NCI-H226 (cell line): ENCODE measurements around the gene MAN2A1.

ENCODE experiments used
- DNase-seq: peaks from one replicate; pipeline ENCODE4 v3.0.0-alpha.2; 2015

Gene MAN2A1

DNA sequence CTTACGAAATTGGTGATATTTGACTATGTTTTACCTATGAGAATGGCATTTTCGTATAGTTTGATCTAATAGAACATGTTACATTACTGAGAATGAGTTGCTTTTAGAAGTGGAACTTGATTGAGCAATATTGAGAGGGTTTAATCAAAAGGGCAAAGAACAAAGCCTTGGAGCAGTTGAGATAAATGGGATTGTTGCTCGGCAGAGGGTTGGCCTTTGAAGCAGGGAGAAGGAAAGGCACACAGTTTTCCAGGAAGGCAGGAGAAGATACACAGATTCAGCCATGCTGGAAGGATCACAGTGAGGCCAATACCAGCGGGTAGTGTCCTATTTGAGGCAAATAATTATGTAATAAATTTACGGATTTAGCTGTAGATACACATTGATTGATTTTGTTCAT lies 19.5 kb downstream of the MAN2A1 start:
- DNase-seq: no peak

DNA sequence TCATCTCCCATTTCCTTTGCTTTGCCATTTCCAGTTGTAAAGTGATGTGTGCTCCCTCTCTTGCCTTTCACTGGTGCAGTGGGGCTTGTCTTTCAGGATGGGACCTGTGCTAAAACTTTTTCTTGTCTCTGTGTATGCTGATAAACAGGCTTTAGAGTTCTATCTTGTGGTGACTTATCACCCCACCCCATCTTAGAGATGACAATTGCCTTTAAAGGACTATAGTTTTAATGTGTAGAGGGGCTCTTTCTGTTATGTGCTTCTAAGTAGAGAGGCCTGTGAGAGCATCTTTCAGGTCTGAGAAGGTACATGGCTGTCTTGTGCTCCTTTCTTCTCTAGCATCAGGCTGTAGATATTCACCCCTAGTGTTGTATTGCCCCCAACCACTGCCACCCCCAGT lies 21.9 kb downstream of the MAN2A1 start:
- DNase-seq: no peak

DNA sequence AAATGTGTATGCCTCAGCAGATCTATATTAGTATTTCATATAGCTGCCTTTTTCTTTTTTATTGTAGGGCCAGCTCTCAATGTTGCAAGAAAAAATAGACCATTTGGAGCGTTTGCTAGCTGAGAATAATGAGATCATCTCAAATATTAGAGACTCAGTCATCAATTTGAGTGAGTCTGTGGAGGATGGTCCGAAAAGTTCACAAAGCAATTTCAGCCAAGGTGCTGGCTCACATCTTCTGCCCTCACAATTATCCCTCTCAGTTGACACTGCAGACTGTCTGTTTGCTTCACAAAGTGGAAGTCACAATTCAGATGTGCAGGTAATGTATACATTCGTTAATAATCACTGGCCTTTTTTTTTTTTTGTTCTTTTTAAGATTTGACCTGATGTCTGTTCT lies 23.7 kb downstream of the MAN2A1 start:
- no peak for DNase-seq

DNA sequence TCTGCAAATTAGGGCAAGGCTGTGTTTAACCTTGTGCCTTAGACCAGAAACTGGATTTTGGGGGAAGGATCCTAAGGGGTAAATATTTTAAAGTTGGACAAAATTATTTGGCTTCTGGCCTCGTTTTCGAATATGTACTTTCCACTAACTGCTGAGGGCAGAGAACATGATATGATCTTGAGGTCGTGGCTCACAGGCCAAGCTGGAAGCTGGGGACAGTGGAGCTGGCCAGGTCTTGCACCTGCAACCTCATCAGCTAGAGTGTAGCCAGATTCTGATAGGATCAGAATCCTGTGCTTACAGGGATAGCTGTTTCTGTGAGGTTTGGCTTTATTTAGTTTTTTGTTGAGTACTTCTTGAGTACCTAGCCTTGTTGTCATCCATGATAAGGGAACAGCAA lies 24.9 kb downstream of the MAN2A1 start:
- DNase-seq: no peak

DNA sequence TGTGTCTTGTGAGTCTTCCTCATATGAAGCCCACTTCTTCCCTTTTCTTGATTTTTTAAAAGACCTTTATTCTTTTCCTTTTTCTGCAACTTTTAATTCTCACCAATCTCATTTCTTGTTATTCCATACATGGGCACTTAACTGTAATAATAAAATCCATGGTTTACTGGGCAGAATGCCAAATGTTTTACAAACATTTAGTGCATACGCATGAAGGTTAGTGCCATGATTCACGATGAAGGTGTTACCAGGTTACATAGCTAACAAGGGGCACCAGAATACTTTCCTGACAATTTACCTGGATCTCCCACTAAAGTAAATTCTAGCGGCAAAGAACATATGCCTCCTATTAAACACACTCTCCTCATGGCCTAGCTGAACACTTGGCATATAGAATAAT lies 28.5 kb downstream of the MAN2A1 start:
- no peak for DNase-seq

DNA sequence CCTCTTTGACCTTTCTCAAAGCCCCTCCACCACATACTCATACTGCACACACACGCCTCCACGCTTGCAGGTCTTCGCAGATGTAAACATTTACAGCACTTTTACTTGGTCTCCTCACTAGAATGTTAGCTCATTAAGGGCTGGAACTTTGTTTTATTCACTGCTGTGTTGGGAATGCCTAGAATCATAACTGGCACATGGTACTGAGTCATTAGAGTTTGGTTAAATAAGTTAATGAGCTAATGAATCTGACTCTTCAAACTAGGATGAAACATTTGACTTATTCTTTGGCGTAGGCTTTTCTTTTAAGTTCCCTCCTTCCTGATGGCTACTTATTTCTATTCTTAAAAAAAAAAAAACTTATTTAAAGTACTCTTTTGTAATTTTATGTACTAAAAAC lies 28.9 kb downstream of the MAN2A1 start:
- no peak for DNase-seq

DNA sequence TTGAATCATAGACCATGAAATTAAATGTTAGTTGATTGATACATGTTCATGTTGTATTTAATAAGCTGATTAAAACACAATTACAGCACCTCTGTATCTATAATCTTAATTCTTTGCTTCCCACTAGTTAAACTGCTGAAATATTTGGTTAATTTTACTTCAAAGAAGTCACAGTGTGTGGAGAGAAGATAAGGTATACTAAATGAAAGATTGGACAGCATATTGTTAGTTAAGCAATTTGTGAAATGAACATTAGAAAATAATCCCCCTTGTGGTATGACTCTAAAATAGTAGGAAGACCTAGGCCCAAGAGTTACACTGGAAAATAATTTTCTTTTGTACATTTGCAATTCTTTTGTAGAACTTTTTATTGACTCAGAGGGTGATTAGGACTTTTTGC lies 30.3 kb downstream of the MAN2A1 start:
- DNase-seq: no peak

DNA sequence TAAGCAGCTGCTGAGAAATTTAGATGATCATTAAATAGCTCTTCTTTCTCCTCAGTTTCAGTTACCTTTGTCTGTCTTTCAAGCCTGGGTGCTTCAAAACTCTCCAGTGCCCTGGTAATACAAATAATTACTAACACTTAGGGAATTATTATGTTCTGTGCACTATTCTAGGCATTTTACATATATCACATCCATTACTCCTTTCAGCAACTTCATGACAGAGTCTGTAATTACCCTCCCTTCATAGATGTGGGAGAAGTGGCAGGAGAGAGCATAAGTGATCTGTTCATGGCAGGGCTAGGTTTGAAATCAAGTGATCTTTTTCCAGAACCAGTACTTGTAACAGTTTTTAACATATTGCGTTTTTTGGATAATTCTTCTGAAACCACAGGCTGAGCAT lies 32.0 kb downstream of the MAN2A1 start:
- DNase-seq: no peak

DNA sequence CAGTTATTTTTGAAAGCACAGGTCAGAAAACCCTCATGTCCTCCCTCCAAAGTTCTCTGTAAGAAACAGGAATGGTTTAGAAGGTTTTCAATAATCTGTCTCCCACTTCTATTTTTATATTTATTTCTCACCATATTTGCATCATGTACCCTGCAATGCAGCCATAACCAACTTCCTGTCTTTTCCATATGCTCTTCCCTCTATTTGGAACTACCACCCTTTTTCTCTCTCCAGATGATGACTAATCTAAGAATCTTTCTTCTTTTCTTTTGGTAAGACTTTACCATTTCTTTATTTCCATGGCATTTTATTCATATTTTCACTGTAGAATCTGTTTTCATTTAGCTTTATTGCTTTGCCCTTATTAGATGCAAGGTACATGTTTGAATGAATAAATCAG lies 33.9 kb downstream of the MAN2A1 start:
- DNase-seq: no peak

DNA sequence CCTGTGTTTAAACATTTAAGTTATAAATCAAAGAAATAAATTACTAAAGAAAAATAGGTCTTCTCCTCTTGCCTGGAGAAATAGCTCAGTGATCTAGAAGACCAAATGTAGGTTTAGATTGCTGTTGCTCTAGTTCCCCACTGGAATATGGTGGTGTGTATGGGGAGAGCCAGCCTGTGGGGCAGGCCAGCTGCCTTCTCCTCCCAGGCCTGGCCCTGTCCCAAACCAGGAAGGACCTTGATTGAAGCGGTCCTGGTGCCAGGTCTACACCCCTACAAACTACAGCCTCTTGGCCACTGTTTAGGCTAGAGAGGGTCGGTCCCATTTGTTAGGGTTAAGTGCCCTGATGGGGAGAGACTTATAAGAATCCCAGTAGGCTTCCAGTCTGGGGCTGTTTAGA lies 35.4 kb downstream of the MAN2A1 start:
- no peak for DNase-seq

DNA sequence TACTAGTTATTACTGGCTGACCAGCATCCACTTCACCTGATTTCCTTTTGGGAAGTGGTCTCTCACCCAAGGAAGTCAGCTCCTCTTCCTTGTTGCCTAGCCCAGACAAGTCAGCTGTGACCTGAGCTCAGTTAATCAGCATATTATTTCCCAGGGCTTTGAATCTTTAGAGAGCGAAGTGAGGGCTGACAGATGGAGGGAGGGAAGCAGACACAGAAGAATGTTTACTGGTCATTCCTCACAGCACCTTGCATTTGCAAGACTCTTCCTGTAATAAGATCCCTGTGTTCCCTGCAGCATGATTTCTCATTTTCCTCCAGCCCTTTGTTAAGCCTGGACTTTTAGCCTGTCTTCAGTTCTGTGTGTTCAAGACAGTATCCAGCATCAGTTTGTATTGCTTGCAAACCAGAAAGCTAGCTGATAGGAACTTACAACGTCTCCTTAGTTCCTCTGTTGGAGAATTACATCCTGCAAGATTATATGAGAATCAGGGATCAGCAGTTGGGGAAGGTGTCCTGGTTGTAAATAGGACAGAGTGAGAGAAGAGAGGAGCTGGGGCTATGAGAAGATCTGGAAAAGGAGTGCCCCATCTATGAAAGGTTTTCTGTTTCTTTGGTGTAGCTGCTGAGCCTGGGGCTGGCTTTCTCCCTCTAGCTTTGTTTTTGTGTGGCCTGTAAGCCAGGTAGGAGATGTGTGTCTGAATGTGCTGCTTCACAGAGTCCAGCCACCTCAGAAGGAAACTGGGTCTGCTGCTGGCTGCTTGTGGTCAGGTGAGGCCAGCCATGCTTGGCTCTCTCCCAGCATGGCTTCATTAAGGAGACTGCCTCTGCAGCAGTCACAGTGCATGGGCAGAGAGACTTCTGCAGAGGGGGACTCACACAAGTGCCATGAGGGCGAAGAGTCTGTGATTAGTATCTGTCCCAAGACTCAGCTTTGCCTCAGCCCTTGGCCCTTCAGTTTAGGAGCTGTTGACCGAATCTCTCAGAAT lies 50.3 kb downstream of the MAN2A1 start:
- peak; percentile 45 for DNase-seq

DNA sequence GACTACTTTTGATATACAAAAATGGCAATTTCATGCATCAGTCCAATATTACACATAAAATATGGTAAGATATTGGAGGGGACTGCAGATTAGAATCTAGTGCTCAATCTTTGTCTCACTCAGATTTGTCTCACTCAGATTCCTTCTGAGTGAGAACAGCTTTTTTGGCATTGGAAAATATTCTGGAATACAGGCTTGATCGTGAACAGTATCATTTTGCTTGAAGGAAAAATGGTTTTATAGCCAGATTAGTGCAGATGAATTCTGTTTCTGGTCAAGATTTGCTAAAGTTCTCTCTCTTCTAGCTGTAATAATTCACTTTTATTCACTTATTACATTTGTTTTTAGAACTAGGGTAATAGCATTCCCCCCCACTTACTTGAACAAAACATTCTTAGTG lies 51.2 kb downstream of the MAN2A1 start:
- no peak for DNase-seq

DNA sequence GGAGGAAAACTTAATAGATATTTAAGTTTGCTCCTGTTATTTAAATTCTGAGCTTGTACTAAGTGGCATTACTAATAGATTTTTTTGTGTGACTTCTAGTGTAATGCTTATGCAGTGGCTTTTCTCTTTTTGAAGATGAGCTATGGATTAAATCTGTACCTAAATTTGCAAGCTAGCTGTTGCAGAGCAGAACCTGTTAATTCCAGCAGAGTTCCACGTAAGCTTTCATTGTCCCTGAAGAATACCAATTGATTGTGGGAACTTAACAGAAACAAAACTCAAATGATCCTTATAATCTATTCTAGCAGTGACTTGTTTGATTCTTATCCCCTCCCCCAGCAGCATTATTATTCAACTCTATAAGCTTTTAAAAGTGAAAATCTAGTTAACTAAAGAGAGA lies 51.7 kb downstream of the MAN2A1 start:
- no peak for DNase-seq

DNA sequence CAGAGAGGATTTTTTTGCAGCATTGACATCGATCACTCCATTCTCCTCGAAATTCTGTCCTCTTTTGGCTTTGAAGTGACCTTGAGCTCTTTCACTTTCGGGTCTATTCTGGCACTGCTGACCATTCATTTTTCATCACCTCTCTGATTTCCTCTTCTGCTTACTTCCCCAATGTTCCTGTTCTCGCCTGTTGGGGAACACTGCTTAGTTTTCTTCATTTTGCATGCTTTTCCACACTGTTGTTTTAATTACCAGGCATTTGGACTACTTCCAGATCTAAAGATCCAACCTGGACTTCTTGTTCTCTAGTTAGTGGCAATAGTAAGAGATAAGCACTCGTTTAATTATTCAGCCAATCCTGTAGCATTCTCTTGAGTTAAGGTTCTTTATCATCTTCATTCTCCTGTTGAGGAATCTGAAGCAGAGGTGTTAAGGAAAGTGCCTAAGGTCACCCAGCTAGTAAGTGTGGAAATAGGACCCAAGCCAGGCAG lies 53.4 kb downstream of the MAN2A1 start:
- no peak for DNase-seq

DNA sequence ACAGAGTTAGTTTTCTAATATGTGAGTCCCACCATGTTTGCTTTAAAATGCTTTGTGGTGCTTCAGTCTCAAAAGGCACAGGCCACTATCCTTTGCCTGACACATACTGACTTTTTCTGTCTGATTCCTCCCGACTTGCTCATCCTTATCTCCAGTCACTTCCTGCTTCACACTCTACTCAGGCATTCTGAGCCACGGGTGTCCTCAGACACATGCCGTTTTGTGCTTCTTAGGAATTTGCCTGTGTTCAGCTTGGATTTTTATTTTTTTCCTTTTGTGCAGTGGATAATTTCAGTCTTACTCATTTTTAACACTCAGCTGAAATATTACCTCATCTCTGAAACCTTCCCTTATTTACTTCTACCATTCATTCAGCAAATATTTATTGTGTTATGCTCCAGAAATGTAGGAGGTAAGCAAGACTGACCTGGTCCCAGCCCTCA lies 54.1 kb downstream of the MAN2A1 start:
- DNase-seq: peak; percentile 96

DNA sequence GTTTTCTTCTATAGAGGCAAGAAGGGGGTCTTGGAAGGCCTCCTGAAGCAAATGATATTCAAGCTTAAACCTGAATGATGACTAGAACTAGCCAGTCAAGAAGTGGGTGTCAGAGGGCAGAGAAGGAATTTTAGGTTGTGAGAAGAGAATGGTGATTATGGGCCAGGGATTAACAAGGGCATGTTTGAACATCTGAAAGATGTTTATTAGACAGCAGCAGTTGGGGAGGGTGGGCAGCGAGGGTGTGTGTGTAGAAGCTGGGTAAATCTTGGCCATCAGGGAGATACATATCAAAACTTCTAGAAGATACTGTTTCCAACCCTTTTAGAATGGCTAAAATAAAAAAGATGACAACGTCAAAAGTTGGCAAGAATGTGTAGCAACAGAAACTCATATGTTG lies 54.5 kb downstream of the MAN2A1 start:
- no peak for DNase-seq

DNA sequence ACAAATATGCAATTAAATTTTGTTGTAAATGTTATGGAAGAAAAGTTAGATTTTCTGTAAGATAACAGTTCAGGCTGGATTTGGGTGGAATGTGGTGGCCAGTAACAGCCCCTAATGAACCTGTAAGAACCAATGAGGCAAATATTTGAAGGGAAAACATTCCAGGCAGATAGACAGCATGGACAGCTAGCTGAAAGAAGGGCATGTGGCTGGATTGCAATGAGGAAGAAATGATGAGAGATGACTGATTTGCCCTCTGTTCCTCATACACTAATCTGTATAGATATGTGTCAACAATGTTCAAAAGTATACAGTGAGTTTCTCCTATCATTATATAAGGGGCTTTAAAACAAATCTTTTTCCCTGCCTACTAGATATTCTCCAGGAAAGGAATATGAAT lies 58.8 kb downstream of the MAN2A1 start:
- DNase-seq: peak; percentile 16

DNA sequence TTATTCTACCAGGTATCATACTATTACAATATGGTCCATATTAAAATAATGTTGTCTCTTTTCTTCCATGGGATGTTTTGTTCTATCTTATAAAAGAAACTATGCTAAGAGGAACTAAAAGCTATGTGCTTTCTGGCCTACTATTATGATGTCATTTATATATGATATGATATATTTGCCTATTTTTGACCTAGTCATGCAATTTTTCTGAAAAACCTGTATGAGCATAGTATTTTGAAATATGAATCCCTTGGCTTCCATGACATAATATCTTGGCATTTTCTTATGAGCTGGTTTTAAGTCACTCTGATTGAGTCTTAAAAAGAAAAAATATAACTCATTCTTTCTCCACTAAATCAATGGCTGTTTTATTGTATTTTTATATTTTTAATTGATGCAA lies 60.7 kb downstream of the MAN2A1 start:
- DNase-seq: no peak

DNA sequence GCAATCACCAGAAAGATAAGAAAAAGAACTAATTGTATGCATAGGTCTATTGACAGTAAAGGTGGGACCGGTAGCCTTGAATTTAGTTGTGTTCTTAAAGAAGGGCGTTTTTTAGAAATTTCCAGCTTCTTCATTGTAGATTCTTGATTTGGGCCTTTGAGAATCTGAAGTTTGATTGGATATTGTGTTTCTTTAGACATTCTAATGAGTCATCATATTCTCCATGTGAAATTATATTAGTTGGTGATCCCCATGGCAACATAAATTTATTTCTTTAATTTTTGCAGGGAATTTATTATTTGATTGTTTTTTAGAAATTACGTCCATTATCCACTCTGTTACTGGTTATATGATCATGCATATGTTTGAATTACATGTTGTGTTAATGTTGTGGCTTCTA lies 63.6 kb downstream of the MAN2A1 start:
- no peak for DNase-seq

DNA sequence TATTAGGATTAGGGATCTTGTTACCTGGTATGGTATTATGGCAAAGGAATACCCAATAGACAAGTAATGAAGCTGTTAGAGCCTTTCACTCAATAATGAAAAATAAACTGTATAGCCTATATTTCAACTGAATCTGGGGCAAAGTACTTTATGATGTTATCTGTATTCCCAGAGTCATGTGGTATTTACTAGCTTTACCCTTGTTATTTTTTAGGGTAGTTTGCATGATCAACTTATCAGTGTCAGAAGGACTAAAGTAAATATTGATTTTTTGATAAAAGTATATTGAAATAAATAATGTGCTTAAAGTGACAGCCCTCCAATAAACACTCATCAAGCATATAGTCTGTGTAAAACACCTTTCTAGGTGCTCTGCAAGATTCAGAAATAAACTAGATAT lies 64.6 kb downstream of the MAN2A1 start:
- no peak for DNase-seq

DNA sequence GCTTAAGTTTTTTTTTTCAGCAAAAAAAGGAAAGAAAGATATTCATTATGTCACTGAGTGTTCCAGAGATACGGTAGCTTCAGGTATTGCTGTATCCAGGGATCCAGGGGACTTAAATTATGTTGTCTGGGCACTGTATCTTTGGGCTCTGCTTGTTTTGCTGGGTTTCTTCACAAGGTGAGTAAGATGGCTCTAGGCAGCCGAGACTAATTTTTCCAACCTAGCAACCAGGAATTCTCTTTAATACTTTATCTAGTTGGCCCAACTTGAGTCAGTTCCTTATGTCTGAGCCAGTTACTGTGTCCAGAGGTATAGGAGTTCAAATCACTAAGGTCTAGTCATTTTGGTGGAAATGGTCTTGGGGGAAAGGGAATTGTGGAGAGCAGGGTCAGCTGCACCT lies 66.0 kb downstream of the MAN2A1 start:
- no peak for DNase-seq

DNA sequence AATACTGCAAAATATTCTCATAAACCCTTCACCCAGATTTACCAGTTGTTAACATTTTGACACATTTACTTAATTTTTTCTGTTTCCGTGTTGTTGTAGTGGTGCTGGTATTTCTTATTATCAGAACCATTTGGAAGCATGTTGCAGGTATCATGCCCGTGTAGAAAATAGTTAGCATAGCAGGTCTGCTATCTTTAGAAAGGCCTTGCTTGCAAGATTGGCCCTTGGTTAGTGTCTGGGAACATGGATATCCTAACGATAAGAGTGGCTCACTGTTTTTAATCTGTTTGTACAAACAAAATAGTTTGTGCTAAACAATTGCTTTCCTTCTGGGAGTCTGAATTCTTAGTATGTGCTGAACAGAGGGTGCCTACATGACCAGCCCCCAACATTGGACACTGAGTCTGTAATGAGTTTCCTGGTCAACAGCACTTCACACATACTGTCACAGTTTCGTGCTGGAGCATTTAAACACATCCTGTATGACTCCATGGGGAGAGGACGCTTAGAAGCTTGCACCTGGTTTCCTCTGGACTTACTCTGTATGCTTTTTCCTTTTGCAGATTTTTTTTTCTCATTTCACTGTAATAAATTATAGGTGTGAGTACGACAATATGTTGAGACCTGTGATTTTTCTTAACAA lies 66.9 kb downstream of the MAN2A1 start:
- DNase-seq: no peak

DNA sequence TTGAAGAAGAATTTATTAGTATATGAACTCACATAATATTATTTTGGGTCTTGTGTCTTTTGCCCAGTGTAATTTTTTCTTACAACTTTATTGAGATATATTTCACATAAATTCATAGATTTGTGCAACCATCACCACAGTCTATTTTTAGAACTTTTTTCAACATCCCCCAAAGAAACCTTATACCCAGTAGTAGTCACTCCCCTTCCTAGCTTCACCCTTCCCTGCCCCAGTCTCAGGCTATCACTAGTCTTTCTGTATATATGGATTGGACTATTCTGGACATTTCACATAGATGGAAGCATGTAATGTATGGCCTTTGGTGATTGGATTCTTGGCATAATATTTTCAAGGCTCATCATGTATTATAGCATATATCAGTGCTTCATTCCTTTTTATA lies 67.8 kb downstream of the MAN2A1 start:
- no peak for DNase-seq

DNA sequence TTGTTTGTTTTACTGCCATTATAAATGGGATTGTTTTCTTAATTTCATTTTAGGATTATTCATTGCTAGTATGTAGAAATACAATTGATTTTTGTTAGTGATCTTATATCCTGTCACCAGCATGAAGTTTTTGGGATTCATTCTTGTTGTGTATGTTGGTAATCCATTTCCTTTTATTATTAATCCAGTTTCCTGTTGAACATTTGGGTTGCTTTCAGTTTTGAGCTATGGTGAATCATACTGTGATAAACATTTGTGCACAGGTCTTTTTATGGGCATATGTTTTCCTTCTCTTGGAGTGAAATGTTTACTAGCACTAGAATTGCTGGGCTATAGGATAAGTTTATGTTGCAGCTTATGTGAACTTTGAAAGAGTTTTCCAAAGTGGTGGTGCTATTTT lies 69.6 kb downstream of the MAN2A1 start:
- peak; percentile 29 for DNase-seq
